Upper lobe of left lung (tissue), 4 donors: ENCODE results near the gene WNK1.

Experiments
- EP300 ChIP-seq, 4 donors: sonication (generic); formaldehyde crosslinking; IDR thresholded peaks; one replicate each; pipeline ENCODE4 v1.5.1; 2017; ENCODE audit warnings: antibody characterized with exemption in 4 of 4, control low read depth in 2 of 4
- TF ChIP-seq, protein P1 (sequence below), 6 experiments: fragments of 450-650 bp in 4 of 6; fragments of 200-600 bp in 2 of 6; sonication (generic) in 2 of 6; IDR thresholded peaks; one replicate each; pipeline ENCODE4 v1.5.1; 2016 to 2019; ENCODE audit warnings: antibody characterized with exemption in 6 of 6

DNA sequence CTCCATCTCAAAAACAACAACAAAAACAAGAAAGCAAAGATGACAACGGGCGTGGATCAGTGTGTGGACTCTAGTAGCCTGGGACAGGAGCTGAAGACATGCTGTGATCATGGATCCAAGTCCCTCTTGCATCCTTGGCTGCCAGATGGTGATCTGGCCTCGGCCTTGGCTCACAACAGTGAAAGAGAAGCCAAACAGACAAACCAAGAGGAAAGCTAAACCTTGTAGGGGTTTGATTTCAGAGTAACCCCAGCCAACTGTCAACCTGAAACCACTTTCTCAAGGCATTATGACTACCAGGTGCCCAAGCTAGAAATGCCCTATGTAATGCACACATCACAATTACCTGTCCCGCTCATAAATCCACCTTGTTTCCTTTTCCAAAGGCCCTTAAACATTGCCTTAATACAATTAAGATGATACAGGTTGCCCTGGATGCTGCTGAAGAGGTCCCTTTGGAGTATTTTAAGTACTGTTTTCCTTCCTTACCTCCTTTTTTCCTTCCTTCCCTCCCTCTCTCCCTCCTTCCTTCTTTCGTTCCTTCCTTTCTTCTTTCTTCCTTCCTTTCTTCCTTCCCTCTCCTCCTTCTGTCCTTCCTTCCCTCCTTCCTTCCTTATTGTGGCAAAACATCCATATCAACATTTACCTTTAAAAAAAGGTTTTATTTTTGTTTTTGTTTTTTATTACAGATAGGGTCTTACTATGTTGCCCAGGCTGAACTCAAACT lies 47.7 kb upstream of the WNK1 start:
- TF ChIP-seq, protein P1, sequence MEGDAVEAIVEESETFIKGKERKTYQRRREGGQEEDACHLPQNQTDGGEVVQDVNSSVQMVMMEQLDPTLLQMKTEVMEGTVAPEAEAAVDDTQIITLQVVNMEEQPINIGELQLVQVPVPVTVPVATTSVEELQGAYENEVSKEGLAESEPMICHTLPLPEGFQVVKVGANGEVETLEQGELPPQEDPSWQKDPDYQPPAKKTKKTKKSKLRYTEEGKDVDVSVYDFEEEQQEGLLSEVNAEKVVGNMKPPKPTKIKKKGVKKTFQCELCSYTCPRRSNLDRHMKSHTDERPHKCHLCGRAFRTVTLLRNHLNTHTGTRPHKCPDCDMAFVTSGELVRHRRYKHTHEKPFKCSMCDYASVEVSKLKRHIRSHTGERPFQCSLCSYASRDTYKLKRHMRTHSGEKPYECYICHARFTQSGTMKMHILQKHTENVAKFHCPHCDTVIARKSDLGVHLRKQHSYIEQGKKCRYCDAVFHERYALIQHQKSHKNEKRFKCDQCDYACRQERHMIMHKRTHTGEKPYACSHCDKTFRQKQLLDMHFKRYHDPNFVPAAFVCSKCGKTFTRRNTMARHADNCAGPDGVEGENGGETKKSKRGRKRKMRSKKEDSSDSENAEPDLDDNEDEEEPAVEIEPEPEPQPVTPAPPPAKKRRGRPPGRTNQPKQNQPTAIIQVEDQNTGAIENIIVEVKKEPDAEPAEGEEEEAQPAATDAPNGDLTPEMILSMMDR (IDR thresholded peaks at IDR 0.05): no peak
- no peak for TF ChIP-seq EP300 (IDR thresholded peaks at IDR 0.05)
